Fibroblast of pulmonary artery (primary cell): ENCODE measurements around the gene A1BG.
A peak's percentile ranks its signal among the peaks of the same experiment; 100 is the strongest.
"Not testable (repeated sequence)": the region's sequence is repeated elsewhere in the genome, so short reads cannot be mapped to it uniquely, and the experiment has no call there.

Experiments used
- DNase-seq: peaks from one replicate; pipeline ENCODE4 v3.0.0-alpha.2; 2010; ENCODE audit warnings: low read depth
- H3K4me3 ChIP-seq: replicated peaks from 2 replicates; pipeline ENCODE4 v1.5.1; 2011; ENCODE audit warnings: low read depth, mild to moderate bottlenecking, control low read depth, low read length, moderate library complexity
- TF ChIP-seq, protein P1 (sequence below): IDR thresholded peaks from 2 replicates; pipeline ENCODE4 v1.5.1; 2011; ENCODE audit warnings: mild to moderate bottlenecking, control low read depth, low read length, inconsistent platforms; ENCODE audit errors: missing control alignments

The A1BG gene

DNA sequence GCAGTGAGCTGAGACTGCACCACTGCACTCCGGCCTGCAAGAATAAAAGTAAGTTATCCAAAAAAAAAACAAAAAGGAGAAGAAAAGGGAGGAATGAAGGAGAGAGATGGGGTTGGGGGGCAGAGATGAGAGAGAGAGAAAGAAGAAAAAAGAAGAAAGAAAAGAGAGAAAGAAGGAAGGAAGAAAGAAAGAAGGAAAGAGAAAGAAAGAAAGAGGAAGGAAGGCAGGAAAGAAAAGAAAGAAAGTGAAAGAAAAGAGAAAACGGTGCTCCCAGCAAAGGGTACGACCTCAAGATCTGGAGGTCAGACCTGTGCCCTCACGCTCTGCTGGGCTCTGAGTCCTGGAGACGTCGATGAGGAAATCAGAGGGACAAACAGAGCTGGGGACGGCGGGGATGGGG is 3.7 kb downstream of the A1BG start:
- DNase-seq: no peak
- TF ChIP-seq, protein P1, sequence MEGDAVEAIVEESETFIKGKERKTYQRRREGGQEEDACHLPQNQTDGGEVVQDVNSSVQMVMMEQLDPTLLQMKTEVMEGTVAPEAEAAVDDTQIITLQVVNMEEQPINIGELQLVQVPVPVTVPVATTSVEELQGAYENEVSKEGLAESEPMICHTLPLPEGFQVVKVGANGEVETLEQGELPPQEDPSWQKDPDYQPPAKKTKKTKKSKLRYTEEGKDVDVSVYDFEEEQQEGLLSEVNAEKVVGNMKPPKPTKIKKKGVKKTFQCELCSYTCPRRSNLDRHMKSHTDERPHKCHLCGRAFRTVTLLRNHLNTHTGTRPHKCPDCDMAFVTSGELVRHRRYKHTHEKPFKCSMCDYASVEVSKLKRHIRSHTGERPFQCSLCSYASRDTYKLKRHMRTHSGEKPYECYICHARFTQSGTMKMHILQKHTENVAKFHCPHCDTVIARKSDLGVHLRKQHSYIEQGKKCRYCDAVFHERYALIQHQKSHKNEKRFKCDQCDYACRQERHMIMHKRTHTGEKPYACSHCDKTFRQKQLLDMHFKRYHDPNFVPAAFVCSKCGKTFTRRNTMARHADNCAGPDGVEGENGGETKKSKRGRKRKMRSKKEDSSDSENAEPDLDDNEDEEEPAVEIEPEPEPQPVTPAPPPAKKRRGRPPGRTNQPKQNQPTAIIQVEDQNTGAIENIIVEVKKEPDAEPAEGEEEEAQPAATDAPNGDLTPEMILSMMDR: no peak
- no peak overlapping the region for H3K4me3 ChIP-seq

DNA sequence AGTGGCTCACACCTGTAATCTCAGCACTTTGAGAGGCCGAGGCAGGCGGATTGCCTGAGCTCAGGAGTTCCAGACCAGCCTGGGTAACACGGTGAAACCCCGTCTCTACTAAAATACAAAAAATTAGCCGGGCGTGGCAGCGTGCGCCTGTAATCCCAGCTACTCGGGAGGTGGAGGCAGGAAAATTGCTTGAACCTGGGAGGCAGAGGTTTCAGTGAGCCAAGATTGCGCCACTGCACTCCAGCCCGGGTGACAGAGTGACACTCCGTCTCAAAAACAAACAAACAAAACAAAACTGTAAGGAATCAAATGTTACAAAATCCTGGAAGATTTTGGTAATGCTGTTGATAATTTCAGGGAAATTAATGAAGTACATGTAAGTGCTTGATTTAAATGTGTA is 5.2 kb downstream of the A1BG start:
- peak overlapping the region; percentile 77 for H3K4me3 ChIP-seq
- not testable (repeated sequence) for DNase-seq

DNA sequence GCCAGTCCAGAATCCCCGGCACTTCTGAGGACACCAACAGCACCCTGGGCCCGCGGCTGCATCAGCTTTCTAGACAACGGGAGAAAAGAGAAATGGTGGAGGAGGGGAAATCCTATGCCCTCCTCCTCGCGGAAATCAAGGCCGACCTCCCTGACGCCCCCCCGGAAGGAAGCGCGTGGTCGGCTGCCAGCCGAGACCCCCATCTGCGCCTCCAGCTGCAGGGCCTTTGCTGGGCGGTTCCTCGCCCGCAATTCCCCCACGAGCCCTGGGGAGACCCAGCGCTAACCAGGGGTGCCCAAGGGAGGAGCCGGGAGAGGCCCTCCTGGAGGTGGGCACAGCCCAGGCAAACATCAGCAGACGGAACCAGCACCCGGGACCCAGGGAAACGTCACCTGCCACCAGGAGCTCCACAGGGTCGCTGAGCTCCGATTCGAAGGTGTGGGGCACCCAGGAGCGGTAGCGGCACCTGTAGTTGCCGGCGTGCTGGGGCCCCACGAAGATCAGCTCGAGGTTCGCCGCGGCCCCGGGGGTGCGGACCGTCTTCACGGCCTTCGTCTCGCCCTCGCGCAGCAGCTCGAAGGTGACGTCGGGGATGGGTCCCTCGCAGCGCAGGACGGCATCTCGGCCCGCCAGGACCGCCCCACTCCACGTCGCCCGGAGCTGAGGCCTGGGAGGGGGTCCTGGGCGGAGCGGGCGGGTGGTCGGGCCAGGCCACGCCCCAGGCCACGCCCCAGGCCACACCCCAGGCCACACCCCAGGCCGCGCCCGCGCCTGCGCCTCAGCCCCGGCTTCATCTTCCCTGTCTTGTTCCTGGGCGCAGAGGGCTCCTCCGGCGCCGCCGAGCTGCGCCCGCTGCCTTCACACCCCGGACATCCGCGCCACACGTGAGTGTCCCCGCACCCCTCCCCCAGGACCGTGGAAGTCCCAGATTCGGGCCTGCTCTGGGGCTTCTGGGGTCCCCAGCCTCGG is 6.0 kb downstream of the A1BG start:
- TF ChIP-seq, protein P1: no peak
- H3K4me3 ChIP-seq: peak overlapping the region; percentile 77
- DNase-seq: peak; percentile 57

DNA sequence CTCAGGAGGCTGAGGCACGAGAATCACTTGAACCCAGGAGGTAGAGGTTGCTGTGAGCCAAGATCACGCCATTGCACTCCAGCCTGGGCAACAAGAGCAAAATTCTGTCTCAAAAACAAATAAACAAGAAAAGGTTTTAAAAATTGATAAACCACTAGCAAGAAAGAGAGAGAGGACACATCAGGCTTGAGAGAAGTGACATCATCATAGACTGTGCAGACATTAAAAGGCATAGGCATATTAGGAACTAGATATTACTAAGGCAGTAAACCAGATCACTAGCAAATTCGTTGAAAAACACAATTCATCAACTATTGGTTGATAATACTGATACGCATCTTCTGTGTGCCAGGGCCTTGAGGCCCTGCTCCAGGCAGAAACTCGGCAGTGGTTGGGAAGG is 7.7 kb downstream of the A1BG start:
- DNase-seq: no peak
- TF ChIP-seq, protein P1: no peak
- no peak overlapping the region for H3K4me3 ChIP-seq

DNA sequence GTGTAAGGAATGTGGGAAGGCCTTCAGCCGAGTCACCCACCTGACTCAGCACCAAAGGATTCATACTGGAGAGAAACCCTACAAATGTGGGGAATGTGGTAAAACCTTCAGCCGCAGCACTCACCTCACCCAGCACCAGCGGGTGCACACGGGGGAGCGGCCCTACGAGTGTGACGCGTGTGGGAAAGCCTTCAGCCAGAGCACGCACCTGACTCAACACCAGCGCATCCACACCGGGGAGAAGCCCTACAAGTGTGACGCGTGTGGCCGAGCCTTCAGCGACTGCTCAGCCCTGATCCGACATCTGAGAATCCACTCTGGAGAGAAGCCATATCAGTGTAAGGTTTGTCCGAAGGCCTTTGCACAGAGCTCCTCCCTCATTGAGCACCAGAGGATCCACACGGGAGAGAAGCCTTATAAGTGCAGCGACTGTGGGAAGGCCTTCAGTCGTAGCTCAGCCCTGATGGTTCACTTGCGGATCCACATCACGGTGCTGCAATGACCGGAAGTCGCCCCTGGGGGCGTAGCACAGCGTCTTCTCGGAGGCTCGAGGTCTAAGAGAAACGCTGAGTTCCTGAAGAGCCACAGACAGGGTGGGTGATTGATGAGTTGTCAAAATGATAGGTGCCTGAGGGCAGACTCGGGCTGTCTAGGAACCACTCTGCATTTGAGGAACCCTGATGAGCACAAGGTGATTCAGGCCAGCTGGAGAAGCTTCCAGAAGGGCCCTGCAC is 14.3 kb downstream of the A1BG start:
- no peak for DNase-seq
- TF ChIP-seq, protein P1: no peak
- H3K4me3 ChIP-seq: no peak overlapping the region

DNA sequence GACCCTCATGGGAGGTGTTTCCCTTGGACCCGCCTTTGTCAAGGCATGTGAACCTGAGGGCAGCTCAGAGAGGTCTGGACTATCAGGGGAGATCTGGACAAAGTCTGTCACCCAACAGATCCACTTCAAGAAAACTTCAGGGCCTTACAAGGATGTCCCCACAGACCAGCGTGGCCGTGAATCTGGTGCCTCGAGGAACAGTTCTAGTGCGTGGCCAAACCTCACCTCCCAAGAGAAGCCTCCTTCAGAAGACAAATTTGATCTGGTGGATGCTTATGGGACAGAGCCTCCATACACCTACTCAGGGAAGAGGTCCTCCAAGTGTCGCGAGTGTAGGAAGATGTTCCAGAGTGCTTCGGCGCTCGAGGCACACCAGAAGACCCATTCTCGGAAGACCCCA is 15.0 kb downstream of the A1BG start:
- TF ChIP-seq, protein P1: no peak

DNA sequence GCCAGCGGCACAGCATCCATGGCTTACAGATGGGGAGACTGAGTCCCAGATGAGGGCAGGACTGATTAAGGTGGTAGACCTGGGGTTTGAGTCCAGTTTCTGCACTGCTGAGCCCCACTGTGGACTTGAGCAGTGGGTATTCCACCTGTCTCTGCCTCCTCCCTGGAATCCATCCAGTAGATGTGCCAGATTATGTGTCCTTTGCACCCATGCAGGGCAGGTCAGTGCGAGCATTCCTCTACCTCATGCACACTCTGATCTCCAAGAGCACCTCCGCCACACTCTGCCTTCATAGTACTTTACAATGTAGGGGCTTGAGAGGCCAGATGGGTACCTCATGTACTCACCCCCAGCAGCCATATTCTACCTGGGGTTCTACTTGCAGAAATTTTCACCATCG is 16.5 kb downstream of the A1BG start:
- H3K4me3 ChIP-seq: no peak overlapping the region

More for the DNA sequence above, 15.0 kb downstream of the A1BG start:
- no peak overlapping the region for H3K4me3 ChIP-seq
- DNase-seq: no peak

More for the DNA sequence above, 16.5 kb downstream of the A1BG start:
- DNase-seq: no peak
- TF ChIP-seq, protein P1: no peak
